Measurements from ENCODE around the gene DMRTB1.

The DMRTB1 gene

GRCh38 chr1:53438427-53439336, 20.5 kb upstream of the DMRTB1 start:
- no peak for DNase-seq

- no peak for DNase-seq
These were observed 19.6 kb upstream of the DMRTB1 start for GRCh38 chr1:53439337-53440207.

- DNase-seq, result no peak
These were observed 18.6 kb upstream of the DMRTB1 start for GRCh38 chr1:53440633-53441032.

- DNase-seq, result no peak
These were observed 16.9 kb upstream of the DMRTB1 start for GRCh38 chr1:53442299-53442698.

- no peak for DNase-seq
These were observed 13.1 kb upstream of the DMRTB1 start for GRCh38 chr1:53446051-53446450.

- no peak for DNase-seq
These were observed 11.8 kb upstream of the DMRTB1 start for GRCh38 chr1:53447413-53447812.

GRCh38 chr1:53448241-53448841, 10.9 kb upstream of the DMRTB1 start:
- no peak for DNase-seq

GRCh38 chr1:53449021-53449420, 10.2 kb upstream of the DMRTB1 start:
- no peak for DNase-seq

- no peak for DNase-seq
These were observed 9.5 kb upstream of the DMRTB1 start for GRCh38 chr1:53449693-53450092.

- DNase-seq, result no peak
These were observed 9.0 kb upstream of the DMRTB1 start for GRCh38 chr1:53450225-53450624.

GRCh38 chr1:53454019-53454418, 5.2 kb upstream of the DMRTB1 start:
- DNase-seq, result no peak

- no peak for DNase-seq
These were observed 3.7 kb upstream of the DMRTB1 start for GRCh38 chr1:53455364-53455991.

GRCh38 chr1:53458634-53459033, 565 bp upstream of the DMRTB1 start:
- no peak for DNase-seq

- DNase-seq, result no peak
These were observed 1.0 kb downstream of the DMRTB1 start for GRCh38 chr1:53460211-53460634.

- no peak for DNase-seq
These were observed 1.6 kb downstream of the DMRTB1 start for GRCh38 chr1:53460666-53461322.

- no peak for DNase-seq
These were observed 2.3 kb downstream of the DMRTB1 start for GRCh38 chr1:53461323-53462044.

GRCh38 chr1:53462193-53462592, 3.0 kb downstream of the DMRTB1 start:
- no peak for DNase-seq

- no peak for DNase-seq
These were observed 3.7 kb downstream of the DMRTB1 start for GRCh38 chr1:53462769-53463501.

GRCh38 chr1:53463961-53464899, 5.0 kb downstream of the DMRTB1 start:
- DNase-seq, result no peak
